Activated CD8-positive, alpha-beta T cell treated with anti-CD3 and anti-CD28 coated beads, Interleukin-2, amount 10 ng/mL, durations not matched to agents 7 days and 5 days (primary cell): Measurements from ENCODE around the gene CCDC85C. TPM values are rescaled to one million over a fixed set of nuclear protein-coding genes. Genes with fewer than 3 reads are reported as not detected.
"Not testable (repeated sequence)": the region's sequence is repeated elsewhere in the genome, so short reads cannot be mapped to it uniquely, and the experiment has no call there.

ENCODE experiments used
- ATAC-seq: fragments of 150-1000 bp; cut with Tn5 transposase; one replicate; pipeline ENCODE4 v1.10.0; 2021; ENCODE audit warnings: moderate library complexity
- CTCF ChIA-PET: fragments of 350-600 bp; sonication (Branson Sonifier 250); formaldehyde crosslinking; loops from one replicate; lab custom pipeline; 2021; ENCODE audit warnings: antibody characterized with exemption; lab: Charles Lee
- POLR2A ChIA-PET: fragments of 350-600 bp; sonication (Branson Sonifier 250); formaldehyde crosslinking; loops from one replicate; lab custom pipeline; 2021; ENCODE audit warnings: antibody characterized with exemption; lab: Charles Lee
- DNase-seq: peaks from one replicate; pipeline ENCODE4 v3.0.0-alpha.2; 2020
- H3K27ac Mint-ChIP-seq: one replicate; pipeline ENCODE4 v1.8.0; 2021; ENCODE audit warnings: mild to moderate bottlenecking, mixed read lengths
- H3K27me3 Mint-ChIP-seq: one replicate; pipeline ENCODE4 v1.8.0; 2021; ENCODE audit warnings: low read depth, mixed read lengths
- H3K36me3 Mint-ChIP-seq: one replicate; pipeline ENCODE4 v1.8.0; 2021; ENCODE audit warnings: low read depth, mixed read lengths
- H3K4me1 Mint-ChIP-seq: one replicate; pipeline ENCODE4 v1.8.0; 2021; ENCODE audit warnings: low read depth, mixed read lengths
- H3K4me3 Mint-ChIP-seq: one replicate; pipeline ENCODE4 v1.8.0; 2021; ENCODE audit warnings: mild to moderate bottlenecking, mixed read lengths
- H3K9me3 Mint-ChIP-seq: one replicate; pipeline ENCODE4 v1.8.0; 2022; ENCODE audit warnings: mixed read lengths; ENCODE audit not compliant: insufficient read depth
- total RNA-seq, 2 experiments: library from RNA; stranded (reverse); gene quantifications; one replicate each; pipeline ENCODE4 v1.2.3, GENCODE V29; 2021

Gene CCDC85C
- total RNA-seq, 2 experiments from 2014 or later = 7.5 to 8.9 TPM

DNA sequence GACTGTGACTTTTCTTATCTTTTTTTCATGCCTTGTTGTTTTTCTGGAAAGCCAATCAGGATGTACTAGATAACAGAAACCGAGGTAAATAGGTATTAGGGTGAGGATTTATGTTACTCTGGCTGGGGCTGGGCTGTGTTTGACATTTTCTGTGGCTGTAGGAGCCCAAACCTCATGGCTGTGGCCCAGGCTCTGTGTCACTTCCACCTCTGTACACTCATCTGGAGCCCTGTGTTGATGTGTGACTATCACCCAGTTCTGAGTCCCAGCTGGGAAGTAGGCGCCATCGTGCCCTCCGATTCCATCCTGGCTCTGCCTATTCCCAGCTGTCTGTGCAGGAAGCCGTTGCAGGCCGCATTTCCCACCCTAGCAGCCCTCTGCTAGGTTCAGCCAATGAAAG lies 39.3 kb upstream of the CCDC85C start:
- H3K4me1 Mint-ChIP-seq = peaks cover 2% of the 10 kb centered on the region
- H3K9me3 Mint-ChIP-seq = no peaks in the 10 kb centered on the region
- no peaks in the 10 kb centered on the region for H3K36me3 Mint-ChIP-seq
- ChIA-PET POLR2A (no interaction called here), CTCF (no interaction called here)
- DNase-seq = no peak
- no peak for ATAC-seq
- no peak overlapping the region for H3K27ac Mint-ChIP-seq
- peaks cover 31% of the 10 kb centered on the region for H3K27me3 Mint-ChIP-seq
- no peak overlapping the region for H3K4me3 Mint-ChIP-seq

GRCh38 chr14:99642771-99643170 lies 38.8 kb upstream of the CCDC85C start:
- DNase-seq, H3K27ac Mint-ChIP-seq, H3K4me1 Mint-ChIP-seq, H3K4me3 Mint-ChIP-seq, H3K9me3 Mint-ChIP-seq, POLR2A ChIA-PET, CTCF ChIA-PET, ATAC-seq, H3K36me3 Mint-ChIP-seq: not testable (repeated sequence)
- H3K27me3 Mint-ChIP-seq = peaks cover 29% of the 10 kb centered on the region

GRCh38 chr14:99637624-99638023 lies 33.6 kb upstream of the CCDC85C start:
- H3K27ac Mint-ChIP-seq = no peak overlapping the region
- no peaks in the 10 kb centered on the region for H3K36me3 Mint-ChIP-seq
- POLR2A ChIA-PET = no interaction called here
- no peaks in the 10 kb centered on the region for H3K9me3 Mint-ChIP-seq
- H3K27me3 Mint-ChIP-seq = peaks cover 2% of the 10 kb centered on the region
- DNase-seq (no peak), ATAC-seq (no peak)
- CTCF ChIA-PET = no interaction called here
- no peaks in the 10 kb centered on the region for H3K4me1 Mint-ChIP-seq
- H3K4me3 Mint-ChIP-seq = no peak overlapping the region

- no peak for DNase-seq
- no peaks in the 10 kb centered on the region for H3K4me1 Mint-ChIP-seq
- ATAC-seq = no peak
- ChIA-PET CTCF (no interaction called here), POLR2A (no interaction called here)
- H3K9me3 Mint-ChIP-seq = no peaks in the 10 kb centered on the region
- H3K27ac Mint-ChIP-seq = no peak overlapping the region
- no peaks in the 10 kb centered on the region for H3K36me3 Mint-ChIP-seq
- no peak overlapping the region for H3K4me3 Mint-ChIP-seq
- H3K27me3 Mint-ChIP-seq = no peaks in the 10 kb centered on the region
Observed at GRCh38 chr14:99636487-99636886, 32.5 kb upstream of the CCDC85C start.

GRCh38 chr14:99635116-99635515 lies 31.1 kb upstream of the CCDC85C start:
- ATAC-seq (no peak), DNase-seq (no peak)
- H3K4me3 Mint-ChIP-seq = no peak overlapping the region
- CTCF ChIA-PET = no interaction called here
- no peaks in the 10 kb centered on the region for H3K27me3 Mint-ChIP-seq
- no peaks in the 10 kb centered on the region for H3K4me1 Mint-ChIP-seq
- POLR2A ChIA-PET = no interaction called here
- H3K27ac Mint-ChIP-seq = no peak overlapping the region
- H3K36me3 Mint-ChIP-seq = no peaks in the 10 kb centered on the region
- H3K9me3 Mint-ChIP-seq = no peaks in the 10 kb centered on the region

DNA sequence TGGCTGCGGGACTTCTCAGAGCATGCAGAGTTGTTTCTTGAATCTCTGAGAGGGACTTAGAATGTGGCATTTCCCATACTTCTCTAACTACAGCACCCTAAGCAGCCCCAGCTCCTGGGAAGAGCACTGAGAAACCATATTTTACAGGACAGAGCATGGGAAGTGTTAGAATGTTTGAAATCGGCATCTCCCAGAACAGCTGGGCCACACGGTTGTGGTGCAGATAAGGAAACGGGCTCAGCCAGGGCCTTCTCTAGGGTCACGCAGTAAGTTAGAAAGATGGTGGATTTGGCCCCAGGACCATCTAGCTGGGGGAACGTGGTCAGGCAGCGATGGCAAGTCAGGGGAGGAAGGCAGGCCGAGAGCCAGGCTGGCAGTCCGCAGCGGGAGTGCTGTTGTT lies 30.4 kb upstream of the CCDC85C start:
- DNase-seq = no peak
- Mint-ChIP-seq H3K9me3 (no peaks in the 10 kb centered on the region), H3K27ac (no peak overlapping the region), H3K27me3 (no peaks in the 10 kb centered on the region), H3K4me3 (no peak overlapping the region), H3K4me1 (no peaks in the 10 kb centered on the region), H3K36me3 (no peaks in the 10 kb centered on the region)
- POLR2A ChIA-PET = no interaction called here
- CTCF ChIA-PET = no interaction called here
- no peak for ATAC-seq

DNA sequence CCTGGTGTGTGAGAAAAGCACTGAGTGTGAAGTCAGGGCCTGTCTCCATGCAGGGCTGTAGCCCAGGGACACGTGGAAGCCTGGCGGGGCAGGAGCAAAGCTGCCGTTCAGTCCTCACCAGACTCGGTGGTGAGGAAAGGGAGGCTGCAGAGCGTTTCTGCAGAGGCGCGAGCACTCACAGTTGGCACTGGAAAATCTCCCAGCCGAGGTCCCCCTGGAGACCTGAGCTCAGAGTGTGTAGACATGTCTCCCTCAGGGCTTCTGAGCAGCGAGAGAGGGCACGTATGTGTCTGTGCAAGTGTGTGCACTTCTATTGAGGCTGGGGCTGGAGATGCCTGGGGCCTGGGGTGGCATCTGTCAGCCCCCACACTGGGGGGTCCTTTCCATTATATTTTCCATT lies 29.9 kb upstream of the CCDC85C start:
- no peaks in the 10 kb centered on the region for H3K36me3 Mint-ChIP-seq
- ChIA-PET POLR2A (no interaction called here), CTCF (no interaction called here)
- DNase-seq = no peak
- no peaks in the 10 kb centered on the region for H3K9me3 Mint-ChIP-seq
- no peak for ATAC-seq
- no peak overlapping the region for H3K4me3 Mint-ChIP-seq
- no peak overlapping the region for H3K27ac Mint-ChIP-seq
- no peaks in the 10 kb centered on the region for H3K4me1 Mint-ChIP-seq
- no peaks in the 10 kb centered on the region for H3K27me3 Mint-ChIP-seq

DNA sequence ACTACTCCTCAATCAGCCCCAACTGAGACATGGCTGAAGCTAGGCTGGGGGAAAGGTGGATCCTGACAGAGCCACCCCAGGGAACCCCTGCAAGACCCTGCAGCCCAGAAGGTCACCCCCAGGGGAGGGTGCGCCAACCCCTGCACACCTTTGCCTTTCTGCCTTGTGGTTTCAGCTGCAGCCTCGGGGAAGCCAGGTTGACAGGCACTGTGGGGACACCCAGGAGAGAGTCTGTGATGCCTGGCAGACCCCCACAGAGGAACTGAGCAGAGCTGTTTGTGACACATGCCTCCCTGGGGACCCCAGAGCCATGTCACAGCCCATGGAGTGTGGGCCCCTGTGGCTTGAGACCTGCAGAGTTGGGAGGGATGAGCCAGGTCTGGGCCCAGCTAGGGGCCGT lies 29.1 kb upstream of the CCDC85C start:
- Mint-ChIP-seq H3K9me3 (no peaks in the 10 kb centered on the region), H3K36me3 (no peaks in the 10 kb centered on the region), H3K4me1 (peaks cover 1% of the 10 kb centered on the region), H3K4me3 (no peak overlapping the region), H3K27ac (no peak overlapping the region), H3K27me3 (no peaks in the 10 kb centered on the region)
- ChIA-PET CTCF (no interaction called here), POLR2A (no interaction called here)
- no peak for DNase-seq
- no peak for ATAC-seq

DNA sequence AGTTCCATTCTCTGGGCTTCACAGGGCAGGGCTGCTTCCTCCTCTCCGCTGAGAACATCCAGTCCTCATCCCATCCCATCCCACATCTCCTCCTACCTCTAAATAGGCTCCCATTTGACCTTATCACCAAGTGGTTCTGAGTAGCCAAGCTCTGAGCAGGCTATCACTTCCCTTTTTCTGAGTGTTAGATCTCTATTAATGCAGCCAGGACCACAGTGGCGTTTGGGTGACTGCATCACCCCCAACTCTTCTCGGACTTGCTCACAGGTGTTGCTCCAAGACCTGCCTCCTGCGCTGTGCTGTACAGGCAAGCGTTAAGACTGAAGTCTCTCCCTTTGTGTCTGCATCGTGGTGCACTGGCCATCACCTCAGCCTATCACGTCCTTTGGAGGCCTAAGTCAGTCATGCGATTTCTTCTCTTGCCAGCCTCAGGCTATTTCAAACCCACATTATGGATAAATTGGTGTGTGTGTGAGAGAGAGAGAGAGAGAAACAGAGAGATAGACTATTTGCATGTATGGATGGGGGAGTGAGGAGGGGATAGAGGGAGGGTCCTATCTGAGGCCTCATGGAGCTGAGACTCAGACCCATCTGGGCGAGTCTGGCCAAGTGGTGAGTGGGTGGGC lies 28.5 kb upstream of the CCDC85C start:
- no peaks in the 10 kb centered on the region for H3K36me3 Mint-ChIP-seq
- no peak for ATAC-seq

GRCh38 chr14:99630202-99630601 lies 26.2 kb upstream of the CCDC85C start:
- Mint-ChIP-seq H3K4me1 (peaks cover 1% of the 10 kb centered on the region), H3K27ac (no peak overlapping the region), H3K9me3 (no peaks in the 10 kb centered on the region), H3K27me3 (no peaks in the 10 kb centered on the region), H3K4me3 (no peak overlapping the region), H3K36me3 (no peaks in the 10 kb centered on the region)
- ATAC-seq = no peak
- ChIA-PET CTCF (interaction anchor here (0.8 to 1.0 kb wide), 2 partner anchors 15 to 105 kb away, joined by 3 to 4 read pairs; no protein-coding TSS in a partner anchor), POLR2A (no interaction called here)
- no peak for DNase-seq

More for the DNA sequence above, 28.5 kb upstream of the CCDC85C start:
- DNase-seq = no peak
- Mint-ChIP-seq H3K4me3 (no peak overlapping the region), H3K27me3 (no peaks in the 10 kb centered on the region), H3K4me1 (peaks cover 1% of the 10 kb centered on the region), H3K27ac (peak overlapping the region; percentile 8), H3K9me3 (no peaks in the 10 kb centered on the region)
- CTCF ChIA-PET = no interaction called here
- POLR2A ChIA-PET = no interaction called here

DNA sequence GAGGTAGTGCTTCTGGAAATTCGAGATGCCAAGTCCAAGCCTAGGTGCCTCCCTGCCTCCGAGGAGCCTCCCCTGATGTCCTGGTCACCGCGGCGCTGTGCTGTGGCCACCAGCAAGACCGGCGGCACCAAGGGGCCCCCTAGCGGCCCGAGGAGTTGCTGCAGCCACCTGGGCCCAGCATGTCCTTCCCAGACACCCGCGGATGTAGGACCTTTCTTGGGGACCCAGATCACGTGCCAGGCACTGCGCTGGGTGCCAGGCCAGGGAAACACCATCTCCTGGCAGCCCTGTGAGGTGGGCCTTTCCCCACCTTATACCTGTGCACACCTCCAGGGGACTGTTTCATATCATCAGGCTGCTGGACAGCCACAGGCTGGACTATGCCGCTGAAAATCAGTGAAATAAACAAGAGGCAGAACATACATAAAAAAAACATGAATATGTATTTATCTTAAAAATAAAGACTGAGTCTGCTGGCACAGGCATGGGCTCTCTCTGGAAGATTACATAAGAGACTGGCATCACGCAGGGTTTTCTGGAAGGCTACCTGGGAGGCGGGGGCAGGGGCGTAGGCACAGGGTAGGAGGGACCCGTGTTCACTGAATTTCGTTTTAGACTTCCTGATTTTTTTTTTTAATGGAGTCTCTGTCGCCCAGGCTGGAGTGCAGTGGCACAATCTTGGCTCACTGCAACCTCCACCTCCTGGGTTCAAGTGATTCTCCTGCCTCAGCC lies 25.0 kb upstream of the CCDC85C start:
- H3K27me3 Mint-ChIP-seq = no peaks in the 10 kb centered on the region
- CTCF ChIA-PET = interaction anchor here (0.6 to 1.6 kb wide), 8 partner anchors 11 to 213 kb away, joined by 3 to 6 read pairs (median 3); no protein-coding TSS in a partner anchor

DNA sequence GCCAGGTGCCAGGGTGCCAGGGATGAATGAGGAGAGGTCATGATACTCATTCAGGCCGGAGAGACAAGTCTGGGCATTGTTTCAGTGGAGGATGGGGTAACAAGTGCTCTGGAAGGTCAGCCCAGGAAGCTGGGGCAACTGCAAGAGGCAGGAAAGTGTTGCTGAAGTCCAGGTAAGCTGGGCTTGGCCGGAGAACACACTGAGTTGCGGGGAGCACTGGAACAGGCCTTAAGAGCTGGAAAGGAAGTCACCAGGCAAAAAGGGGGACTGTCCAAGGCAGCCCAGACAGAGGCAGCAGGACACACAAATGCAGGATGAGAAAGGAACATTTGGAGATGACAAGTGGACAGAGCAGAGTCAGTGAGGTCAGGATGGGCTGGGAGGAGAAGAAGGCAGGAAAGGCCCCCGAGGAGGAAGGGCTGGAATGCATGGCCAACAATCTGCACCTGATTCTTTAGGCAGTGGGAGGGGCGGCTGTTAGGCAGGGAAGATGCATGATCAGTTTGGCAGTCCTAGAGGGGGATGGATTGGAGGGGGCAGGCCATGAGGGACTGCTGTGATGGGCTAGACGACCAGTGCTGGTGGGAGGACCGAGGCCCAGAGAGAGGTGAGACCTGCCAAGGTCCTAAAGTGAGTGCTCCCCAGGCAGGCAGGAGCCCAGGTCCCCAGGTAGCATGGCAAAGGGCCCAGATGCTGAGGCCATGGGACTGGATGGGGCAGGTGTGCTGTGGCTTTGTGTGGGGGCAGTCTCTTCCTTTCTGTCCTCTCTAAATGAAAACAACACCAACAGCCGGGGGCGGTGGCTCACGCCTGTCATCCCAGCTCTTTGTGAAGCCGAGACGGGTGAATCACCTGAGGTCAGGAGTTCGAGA lies 23.7 kb upstream of the CCDC85C start:
- Mint-ChIP-seq H3K4me3 (no peak overlapping the region), H3K4me1 (peaks cover 1% of the 10 kb centered on the region), H3K36me3 (no peaks in the 10 kb centered on the region), H3K27ac (no peak overlapping the region), H3K9me3 (no peaks in the 10 kb centered on the region), H3K27me3 (peaks cover 1% of the 10 kb centered on the region)
- POLR2A ChIA-PET = no interaction called here
- ATAC-seq (no peak), DNase-seq (no peak)
- CTCF ChIA-PET = interaction anchor here (0.6 to 1.6 kb wide), 10 partner anchors 10 to 212 kb away, joined by 3 to 6 read pairs (median 3); no protein-coding TSS in a partner anchor

More for the DNA sequence above, 25.0 kb upstream of the CCDC85C start:
- H3K27ac Mint-ChIP-seq = no peak overlapping the region
- H3K4me1 Mint-ChIP-seq = peaks cover 1% of the 10 kb centered on the region
- DNase-seq (peak; percentile 70), ATAC-seq (peak; percentile 86)
- H3K4me3 Mint-ChIP-seq = no peak overlapping the region
- H3K36me3 Mint-ChIP-seq = no peaks in the 10 kb centered on the region
- POLR2A ChIA-PET = no interaction called here
- H3K9me3 Mint-ChIP-seq = no peaks in the 10 kb centered on the region
